Skeletal muscle tissue (tissue), 4 donors: ENCODE results near the gene SLC13A5. TPM values are rescaled to one million over a fixed set of nuclear protein-coding genes. Genes with fewer than 3 reads are reported as not detected.

Source experiments
- H3K27ac ChIP-seq: one replicate; pipeline ENCODE4 v1.7.0; 2013; ENCODE audit warnings: mild to moderate bottlenecking, low read depth, low read length, inconsistent platforms
- H3K27me3 ChIP-seq, 3 donors: one replicate each; pipeline ENCODE4 v1.7.0; 2013; ENCODE audit warnings: low read length in 3 of 3; ENCODE audit not compliant: control insufficient read depth in 3 of 3, insufficient read depth in 3 of 3
- H3K36me3 ChIP-seq, 3 donors: one replicate each; pipeline ENCODE4 v1.7.0; 2013; ENCODE audit warnings: low read length in 3 of 3; ENCODE audit not compliant: control insufficient read depth in 3 of 3, insufficient read depth in 3 of 3
- H3K4me1 ChIP-seq, 3 donors: one replicate each; pipeline ENCODE4 v1.7.0; 2013; ENCODE audit warnings: low read length in 3 of 3, mild to moderate bottlenecking in 3 of 3; ENCODE audit not compliant: control insufficient read depth in 3 of 3, insufficient read depth in 3 of 3
- H3K4me3 ChIP-seq, 3 donors: one replicate each; pipeline ENCODE4 v1.7.0; 2013; ENCODE audit warnings: low read length in 3 of 3
- H3K9ac ChIP-seq, 3 donors: one replicate each; pipeline ENCODE4 v1.7.0; 2013; ENCODE audit warnings: low read length in 3 of 3, mild to moderate bottlenecking in 3 of 3, moderate library complexity in 2 of 3, low read depth in 1 of 3
- H3K9me3 ChIP-seq, 3 donors: one replicate each; pipeline ENCODE4 v1.7.0; 2013; ENCODE audit warnings: low read length in 3 of 3; ENCODE audit not compliant: control insufficient read depth in 3 of 3
- total RNA-seq: library from RNA; depleted of rRNA; stranded (reverse); fragments of >200 nt; gene quantifications from one replicate; pipeline ENCODE4 v1.2.3, GENCODE V29; 2014
- donor health status: Osteomylitis.

The SLC13A5 gene
- not detected for total RNA-seq

DNA sequence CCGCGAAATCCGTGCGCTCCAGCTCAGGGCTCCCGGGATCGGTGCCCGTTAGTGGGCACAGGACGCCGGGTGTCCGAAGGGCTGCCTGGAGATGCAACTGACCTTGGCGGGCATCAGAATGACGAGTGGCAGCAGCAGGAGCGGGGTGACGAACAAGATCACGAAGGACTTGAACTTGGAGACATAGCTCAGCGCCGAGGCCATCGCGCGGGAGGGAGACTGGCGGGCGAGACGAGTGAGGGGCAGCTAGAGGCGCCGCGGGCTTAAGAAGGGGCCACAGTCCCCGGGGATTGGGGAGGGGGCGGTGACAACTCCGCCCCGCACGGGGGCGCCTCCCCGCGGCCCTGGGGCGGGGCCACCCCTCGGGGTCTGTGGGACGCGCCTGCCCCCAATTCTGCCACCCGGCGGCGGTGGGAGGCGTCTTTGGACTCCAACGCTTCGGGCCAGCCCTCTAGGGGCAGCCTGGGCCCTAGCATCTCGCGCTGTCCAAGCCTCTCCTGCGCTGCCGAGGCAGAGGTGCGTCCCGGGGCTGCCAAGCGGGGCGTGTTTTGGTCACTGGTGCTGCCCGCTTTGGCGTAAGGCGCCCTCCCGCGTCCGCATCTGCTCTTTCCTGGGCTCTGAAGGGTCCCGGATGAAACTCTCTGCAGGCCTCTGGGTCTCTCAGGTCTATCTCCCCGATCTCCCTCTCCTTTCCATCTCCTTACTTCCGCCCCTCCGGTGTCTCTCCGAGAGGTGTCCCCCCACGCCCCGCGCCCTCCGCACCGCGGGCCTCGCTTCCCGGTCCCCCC, at the start of gene SLC13A5:
TSS of gene SLC13A5 (minus strand) at position 240 of the 788 bp plus-strand sequence. CDS start at position 204, 36 bp downstream.
- Histone ChIP-seq H3K27me3 (peaks cover 28 to 48% (median 45%) of the 10 kb centered on the region in 3 donors), H3K36me3 (no peaks in the 10 kb centered on the region), H3K9me3 (peaks cover 3 to 7% (median 3%) of the 10 kb centered on the region in 3 donors), H3K4me3 (peak within 1 kb of the TSS in 1 of 3 donors; percentile 35), H3K27ac (no peak within 1 kb of the TSS), H3K9ac (no peak within 1 kb of the TSS), H3K4me1 (peaks cover 0 to 8% (median 4%) of the 10 kb centered on the region in 3 donors)

DNA sequence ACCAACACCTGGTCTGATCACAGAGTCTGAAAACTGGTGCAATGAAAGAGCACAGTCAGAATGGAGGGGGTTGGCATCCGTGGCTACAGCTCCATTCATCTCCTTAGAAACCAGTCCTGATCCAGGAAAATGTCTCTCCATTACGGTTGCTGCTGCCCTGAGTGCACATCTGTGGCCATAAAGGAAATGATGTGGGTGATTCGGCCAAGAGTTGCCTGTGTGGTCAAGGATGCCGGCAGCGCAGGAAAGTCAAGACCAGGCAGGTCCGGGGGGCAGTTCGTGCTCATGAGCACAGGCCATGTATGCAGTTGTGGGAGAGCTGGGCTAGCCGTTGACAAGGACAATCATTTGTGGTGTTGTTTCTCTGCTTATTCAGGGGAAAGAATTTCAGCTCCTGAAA, 48.6 kb upstream of the SLC13A5 start:
- Histone ChIP-seq H3K27me3 (no peaks in the 10 kb centered on the region), H3K9me3 (peaks cover 0 to 2% (median 0%) of the 10 kb centered on the region in 3 donors), H3K4me3 (no peak overlapping the region), H3K9ac (no peak overlapping the region), H3K36me3 (peaks cover 3 to 46% (median 14%) of the 10 kb centered on the region in 3 donors), H3K4me1 (peaks cover 5 to 9% (median 7%) of the 10 kb centered on the region in 3 donors), H3K27ac (no peak overlapping the region)

DNA sequence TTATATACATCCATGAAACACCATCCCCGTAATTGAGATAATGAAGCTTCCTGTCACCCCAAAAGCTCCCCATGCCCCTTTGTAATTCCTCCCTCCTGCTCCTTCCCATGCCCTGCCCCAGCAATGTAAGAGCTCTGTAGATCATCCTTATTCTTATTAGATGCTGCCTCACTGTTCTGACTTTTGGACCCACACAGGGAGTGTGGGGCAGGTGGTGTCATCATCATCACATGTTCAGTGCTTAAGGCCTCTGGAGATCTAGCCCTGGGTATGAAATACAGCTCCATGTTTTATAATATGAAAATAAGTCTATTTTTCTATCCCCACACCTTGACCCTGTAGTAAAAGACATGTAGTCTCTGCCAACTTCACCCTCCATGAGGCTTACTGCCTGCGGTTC, 44.6 kb upstream of the SLC13A5 start:
- no peaks in the 10 kb centered on the region for H3K9me3 ChIP-seq
- no peak overlapping the region for H3K27ac ChIP-seq
- H3K4me1 ChIP-seq = peaks cover 22 to 30% (median 29%) of the 10 kb centered on the region in 3 donors
- H3K27me3 ChIP-seq = peaks cover 3 to 7% (median 4%) of the 10 kb centered on the region in 3 donors
- peaks cover 0 to 28% (median 11%) of the 10 kb centered on the region in 3 donors for H3K36me3 ChIP-seq
- H3K9ac ChIP-seq = peak overlapping the region in 1 of 3 donors; percentile 10
- H3K4me3 ChIP-seq = no peak overlapping the region

DNA sequence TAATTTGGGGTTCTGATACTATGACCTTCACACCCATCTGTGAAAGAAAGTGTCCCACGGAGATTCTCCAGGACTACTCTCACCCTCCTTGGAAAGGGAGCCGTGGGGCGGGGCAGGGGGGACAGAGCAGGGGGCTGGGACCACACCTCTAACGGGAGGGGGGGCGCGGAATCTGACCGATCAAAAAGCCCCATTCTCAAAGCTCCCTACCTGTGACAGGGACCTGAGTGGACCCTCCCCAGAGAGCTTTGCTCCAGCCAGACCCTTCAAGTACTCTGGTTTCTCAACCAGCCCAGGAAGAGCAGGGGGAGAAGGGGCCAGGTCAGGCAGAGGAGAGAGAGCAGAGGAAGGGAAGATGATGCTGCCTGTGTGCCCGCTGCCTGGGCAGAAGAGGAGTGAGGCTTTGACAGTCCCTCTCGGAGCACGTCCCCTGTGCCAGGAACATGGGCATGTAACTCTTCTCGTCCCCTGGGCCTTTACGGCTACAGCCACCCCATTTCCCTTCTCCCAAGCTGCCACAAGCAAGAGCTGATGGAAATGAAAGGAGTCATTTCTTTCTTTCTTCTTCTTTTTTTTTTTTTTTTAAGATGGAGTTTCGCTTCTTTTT, 43.4 kb upstream of the SLC13A5 start:
- Histone ChIP-seq H3K4me1 (peaks cover 30 to 40% (median 39%) of the 10 kb centered on the region in 3 donors), H3K27ac (peak overlapping the region; percentile 89), H3K9ac (peak overlapping the region; percentile 81 to 82 (median 81)), H3K36me3 (peaks cover 0 to 19% (median 11%) of the 10 kb centered on the region in 3 donors), H3K27me3 (peaks cover 3 to 7% (median 4%) of the 10 kb centered on the region in 3 donors), H3K9me3 (no peaks in the 10 kb centered on the region), H3K4me3 (peak overlapping the region; percentile 70 to 82 (median 76))

DNA sequence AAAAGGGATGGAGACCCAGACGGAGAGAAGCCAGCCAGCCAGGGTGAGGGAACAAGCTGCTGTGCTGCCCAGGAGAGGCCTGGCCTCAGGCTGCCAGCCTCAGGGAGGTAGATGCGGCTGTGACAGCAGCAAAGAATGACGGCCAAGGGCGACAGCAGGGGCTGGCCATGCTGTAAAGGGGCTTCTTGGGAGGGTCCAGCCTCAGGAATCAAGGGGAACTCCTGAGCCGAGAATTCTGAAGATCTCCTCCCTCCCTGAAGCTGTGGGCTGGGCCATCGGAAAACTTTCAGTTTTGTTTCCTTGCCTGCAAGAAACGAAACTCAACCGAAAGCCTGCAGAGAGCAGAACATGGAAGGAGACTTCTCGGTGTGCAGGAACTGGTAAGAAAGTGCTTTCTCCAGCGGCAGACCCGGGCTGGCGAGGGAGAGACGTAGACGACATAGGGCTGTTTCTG, 42.6 kb upstream of the SLC13A5 start, which contains the start of gene XAF1:
TSS of gene XAF1 (plus strand) at position 316 of the 454 bp plus-strand sequence. CDS start at position 349, 33 bp downstream.
- peaks cover 0 to 19% (median 11%) of the 10 kb centered on the region in 3 donors for H3K36me3 ChIP-seq
- no peaks in the 10 kb centered on the region for H3K9me3 ChIP-seq
- peak within 1 kb of the TSS; percentile 70 to 82 (median 76) for H3K4me3 ChIP-seq
- peak within 1 kb of the TSS; percentile 81 to 82 (median 81) for H3K9ac ChIP-seq
- peaks cover 30 to 40% (median 39%) of the 10 kb centered on the region in 3 donors for H3K4me1 ChIP-seq
- peak within 1 kb of the TSS; percentile 89 for H3K27ac ChIP-seq
- peaks cover 3 to 7% (median 4%) of the 10 kb centered on the region in 3 donors for H3K27me3 ChIP-seq

DNA sequence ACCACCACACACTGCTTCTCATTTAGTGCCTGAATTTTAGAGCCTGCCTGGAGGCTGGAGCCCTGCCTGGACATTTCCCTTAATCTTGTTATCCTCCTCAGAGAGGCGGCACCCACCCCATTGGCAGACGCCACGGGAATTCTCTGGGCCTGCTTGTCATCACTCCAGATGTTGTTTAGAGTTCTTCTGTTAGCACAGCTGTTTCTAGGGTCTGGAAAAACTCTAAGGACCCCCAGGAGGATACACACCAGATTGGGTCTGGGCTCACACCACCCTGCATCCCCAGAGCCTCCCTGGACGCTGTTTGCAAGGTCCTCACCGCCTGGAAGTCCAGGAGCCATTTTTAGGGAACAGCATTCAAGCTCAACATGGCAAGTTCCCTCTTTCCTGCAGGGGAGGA, 42.1 kb upstream of the SLC13A5 start:
- Histone ChIP-seq H3K4me1 (peaks cover 30 to 40% (median 39%) of the 10 kb centered on the region in 3 donors), H3K4me3 (peak overlapping the region; percentile 70 to 82 (median 76)), H3K36me3 (peaks cover 0 to 15% (median 8%) of the 10 kb centered on the region in 3 donors), H3K27ac (peak overlapping the region; percentile 89), H3K27me3 (peaks cover 3 to 7% (median 4%) of the 10 kb centered on the region in 3 donors), H3K9me3 (no peaks in the 10 kb centered on the region), H3K9ac (peak overlapping the region; percentile 81 to 82 (median 81))

DNA sequence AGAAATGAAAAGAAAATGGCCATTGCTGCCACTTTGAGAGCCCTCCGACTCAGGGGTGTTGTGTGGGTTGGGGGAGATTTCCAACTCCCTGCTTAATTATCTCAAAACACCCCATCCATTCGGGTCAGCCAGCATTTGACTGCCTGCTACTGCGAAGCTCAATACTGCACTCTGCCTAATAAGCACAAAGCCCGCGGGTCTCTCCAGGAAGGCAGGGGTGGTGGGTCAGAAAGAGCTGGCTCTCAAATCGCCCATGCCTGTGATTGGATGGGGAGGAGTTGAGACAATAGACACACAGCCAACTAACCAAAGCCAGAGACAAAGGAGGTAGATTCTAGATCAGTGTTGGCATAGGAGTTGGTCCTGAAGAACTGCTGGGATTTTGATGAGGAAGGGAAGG, 40.4 kb upstream of the SLC13A5 start:
- Histone ChIP-seq H3K36me3 (peaks cover 0 to 7% (median 0%) of the 10 kb centered on the region in 3 donors), H3K9ac (no peak overlapping the region), H3K9me3 (no peaks in the 10 kb centered on the region), H3K4me3 (no peak overlapping the region), H3K27ac (peak overlapping the region; percentile 81), H3K27me3 (peaks cover 3 to 7% (median 4%) of the 10 kb centered on the region in 3 donors), H3K4me1 (peaks cover 30 to 40% (median 39%) of the 10 kb centered on the region in 3 donors)

DNA sequence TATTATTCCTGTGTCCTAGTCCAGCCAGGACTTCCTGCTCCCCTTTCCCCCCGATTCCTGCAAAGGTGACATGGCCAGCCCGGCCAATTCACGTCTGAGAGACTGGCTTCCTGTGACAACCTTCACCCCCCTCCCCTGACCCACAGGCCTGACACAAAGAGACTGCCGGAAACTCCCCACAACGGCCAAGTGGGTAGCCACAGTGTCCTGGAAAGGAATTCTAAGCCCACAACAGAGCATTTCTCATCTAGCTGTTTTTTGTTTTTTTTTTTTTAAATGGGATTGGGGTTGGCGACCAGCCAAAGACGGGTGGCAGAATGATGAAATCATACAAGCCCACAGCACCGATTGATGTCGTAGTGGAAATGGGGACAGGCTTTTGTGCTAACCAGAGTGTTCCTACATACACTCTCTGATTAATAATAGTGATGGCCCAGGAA, 39.9 kb upstream of the SLC13A5 start:
- Histone ChIP-seq H3K36me3 (peaks cover 0 to 2% (median 0%) of the 10 kb centered on the region in 3 donors), H3K27me3 (peaks cover 3 to 7% (median 4%) of the 10 kb centered on the region in 3 donors), H3K4me3 (no peak overlapping the region), H3K9me3 (no peaks in the 10 kb centered on the region), H3K9ac (peak overlapping the region in 1 of 3 donors; percentile 33), H3K27ac (peak overlapping the region; percentile 81), H3K4me1 (peaks cover 28 to 38% (median 38%) of the 10 kb centered on the region in 3 donors)

DNA sequence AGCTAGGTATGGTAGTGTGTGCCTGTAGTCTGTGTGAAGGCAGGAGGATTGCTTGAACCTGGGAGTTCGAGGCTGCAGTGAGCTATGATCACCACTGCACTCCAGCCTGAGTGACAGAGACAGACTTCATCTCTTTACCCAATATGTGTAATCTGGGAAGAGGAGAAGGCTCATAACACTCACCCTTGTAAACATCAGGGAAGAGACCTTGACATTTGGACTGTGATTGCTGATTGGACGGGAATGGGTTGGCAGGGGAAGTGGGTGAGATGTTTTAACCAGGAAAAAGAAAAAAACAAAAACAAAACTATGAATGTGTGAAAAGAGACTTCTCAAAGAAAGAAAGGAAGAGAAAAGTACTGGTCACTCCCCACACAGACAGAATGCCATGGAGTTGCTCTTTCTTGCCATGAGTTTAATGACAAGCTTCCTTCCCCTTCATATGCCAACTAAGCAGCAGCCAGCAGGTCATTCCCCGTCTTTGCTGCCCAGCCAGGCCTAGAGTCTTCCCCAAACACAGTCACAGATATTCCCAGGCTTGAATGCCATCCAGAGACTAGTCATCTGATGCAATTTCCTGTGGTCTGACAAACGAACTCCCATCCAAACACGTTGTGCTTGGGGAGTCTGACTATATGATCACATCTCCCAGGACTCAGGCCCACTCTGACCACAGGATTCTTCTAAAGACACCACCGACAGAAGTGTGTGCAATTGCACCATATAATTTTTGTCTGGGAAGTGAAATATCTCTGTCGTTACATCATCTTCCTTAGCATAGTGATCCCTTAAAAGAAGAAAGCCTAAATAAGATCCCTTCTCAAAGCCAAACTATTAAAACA, 39.1 kb upstream of the SLC13A5 start:
- Histone ChIP-seq H3K27me3 (peaks cover 3 to 7% (median 4%) of the 10 kb centered on the region in 3 donors), H3K4me1 (peaks cover 24 to 34% (median 32%) of the 10 kb centered on the region in 3 donors), H3K9ac (peak overlapping the region in 1 of 3 donors; percentile 14), H3K4me3 (no peak overlapping the region), H3K36me3 (no peaks in the 10 kb centered on the region), H3K9me3 (no peaks in the 10 kb centered on the region), H3K27ac (peak overlapping the region; percentile 81)
